Stimulated activated CD4-positive, alpha-beta T cell treated with anti-CD3 and anti-CD28 coated beads, TNF-alpha, amount 100 ng/mL, for 48 hours (primary cell): ENCODE data around the gene SLC7A6.
"Not testable (repeated sequence)": the region's sequence is repeated elsewhere in the genome, so short reads cannot be mapped to it uniquely, and the experiment has no call there.

Experiments used
- DNase-seq, 3 donors: peaks; one replicate each; pipeline ENCODE4 v3.0.0-alpha.2; 2020; ENCODE audit warnings: low read depth in 3 of 3

Gene SLC7A6

GRCh38 chr16:68283801-68284598 is 19.7 kb downstream of the SLC7A6 start:
- no peak for DNase-seq

GRCh38 chr16:68284847-68285246 is 20.5 kb downstream of the SLC7A6 start:
- no peak for DNase-seq

DNA sequence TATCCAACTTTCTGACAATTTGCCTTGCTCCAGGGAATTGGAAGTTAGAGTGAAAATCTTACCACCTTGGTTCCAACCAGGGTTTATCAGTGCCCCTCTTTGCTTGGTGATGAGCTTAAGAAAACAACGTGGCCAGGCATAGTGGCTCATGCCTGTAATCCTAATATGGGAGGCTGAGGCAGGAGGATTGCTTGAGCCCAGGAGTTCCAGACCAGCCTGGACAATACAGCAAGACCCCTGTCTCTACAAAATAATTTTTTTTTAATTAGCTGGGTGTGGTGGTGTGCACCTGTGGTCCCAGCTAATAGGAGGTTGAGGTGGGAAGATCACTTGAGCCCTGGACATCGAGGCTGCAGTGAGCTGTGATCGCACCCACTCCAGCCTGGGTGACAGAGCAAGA is 21.4 kb downstream of the SLC7A6 start:
- no peak for DNase-seq

DNA sequence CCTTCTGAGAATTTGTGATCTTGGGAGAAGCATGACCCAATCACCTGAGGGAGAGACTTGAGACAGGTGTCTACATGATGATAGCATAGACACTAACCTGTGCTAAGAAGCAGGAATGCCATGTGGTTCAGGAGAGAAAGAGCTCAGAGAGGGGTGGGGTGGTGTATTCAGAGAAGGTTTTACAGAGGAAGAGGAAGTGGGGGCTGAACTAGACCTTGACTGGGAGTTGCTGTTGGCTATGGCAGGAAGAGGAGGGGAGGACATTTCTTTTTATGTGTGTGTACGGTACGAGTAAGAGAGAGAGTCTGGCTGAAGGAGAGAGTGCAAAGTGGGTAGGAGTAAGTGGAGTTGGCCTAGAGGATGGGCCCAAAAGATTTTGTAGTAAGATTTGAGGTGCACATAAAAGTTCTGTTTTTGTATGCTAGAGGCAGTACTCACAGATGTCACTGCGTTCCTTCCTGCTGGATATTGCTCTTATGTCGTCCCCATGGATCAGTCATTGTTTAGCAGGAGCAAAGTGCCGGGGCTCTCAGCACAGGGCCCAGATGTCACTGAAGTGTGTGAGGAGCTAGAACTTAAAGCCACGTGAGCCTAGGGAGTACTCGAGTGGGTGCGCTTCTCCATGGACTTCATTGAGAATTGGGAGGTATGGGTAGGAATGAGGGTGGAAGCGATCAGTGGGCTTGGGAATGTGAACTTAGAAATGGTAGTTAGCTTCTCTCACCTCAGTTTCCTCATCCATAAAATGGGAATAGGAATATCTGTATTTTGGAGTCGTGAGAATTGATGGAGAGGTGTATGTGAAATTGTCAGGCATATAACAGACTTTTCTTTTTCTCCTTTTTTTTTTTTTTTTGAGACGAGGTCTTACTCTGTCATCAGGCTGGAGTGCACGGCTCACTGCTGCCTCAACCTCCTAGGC is 22.1 kb downstream of the SLC7A6 start:
- no peak for DNase-seq

DNA sequence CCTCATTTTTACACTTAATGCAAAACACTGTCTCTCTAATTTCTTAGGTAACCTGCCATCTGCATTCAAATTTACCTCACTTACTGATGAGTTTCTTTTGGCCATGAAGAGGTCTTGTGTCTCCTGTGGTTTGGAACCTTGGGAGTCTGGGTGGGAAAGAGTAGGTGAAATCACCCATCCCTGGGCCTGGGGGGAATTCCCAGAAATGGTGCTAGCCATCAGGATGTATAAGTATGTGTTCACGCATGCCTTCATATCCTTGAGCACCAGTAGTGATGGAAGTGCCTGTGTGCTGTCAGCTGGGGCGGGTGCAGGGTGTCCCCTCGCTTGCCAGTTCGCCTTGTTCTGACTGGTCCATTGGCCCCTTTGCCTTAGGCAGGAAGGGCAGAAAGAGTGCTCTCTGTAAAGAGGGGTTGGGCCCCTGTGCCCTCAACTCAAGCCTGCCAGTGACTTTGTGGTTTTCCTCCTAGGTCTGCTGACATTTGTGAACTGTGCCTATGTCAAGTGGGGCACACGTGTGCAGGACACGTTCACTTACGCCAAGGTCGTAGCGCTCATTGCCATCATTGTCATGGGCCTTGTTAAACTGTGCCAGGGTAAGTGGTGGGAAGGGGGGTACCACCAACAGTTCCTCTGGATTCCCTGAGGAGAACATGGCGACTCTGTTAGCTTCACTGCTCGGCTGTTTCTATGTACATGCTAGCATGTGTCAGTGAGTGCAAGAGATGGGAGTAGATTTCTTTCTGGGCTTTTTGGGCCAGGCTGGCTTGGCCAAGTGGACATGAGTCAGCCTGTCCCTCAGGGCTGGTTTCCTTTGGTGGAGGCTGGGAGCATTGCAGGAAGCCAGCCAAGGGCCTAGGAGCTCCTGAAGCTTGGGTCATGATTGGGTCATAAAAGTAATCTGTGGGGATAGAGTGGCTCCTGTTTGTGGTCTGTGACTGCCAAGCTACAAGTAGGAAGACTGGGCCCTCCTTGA is 23.2 kb downstream of the SLC7A6 start:
- no peak for DNase-seq

DNA sequence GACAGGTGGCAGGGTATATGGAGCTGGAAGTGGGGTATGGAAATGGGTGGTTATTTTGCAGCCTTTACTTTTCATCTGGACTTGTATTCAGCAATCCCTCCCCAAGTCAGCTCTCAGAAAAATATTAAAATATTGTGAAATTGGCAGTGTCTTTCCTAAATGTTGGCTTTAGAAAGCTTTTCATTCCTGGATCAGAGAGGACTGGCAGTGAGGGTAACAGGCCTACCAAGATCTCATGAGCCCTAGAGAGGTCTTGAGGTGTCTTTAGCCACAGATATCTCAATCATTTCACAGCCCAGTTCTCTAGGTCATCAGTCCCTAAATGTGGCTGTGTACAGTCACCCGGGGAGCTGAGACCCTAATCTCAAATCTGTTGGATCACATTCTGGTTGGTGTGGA is 23.9 kb downstream of the SLC7A6 start:
- DNase-seq, result no peak

- not testable (repeated sequence) for DNase-seq
These were observed 24.5 kb downstream of the SLC7A6 start for GRCh38 chr16:68288796-68289195.

GRCh38 chr16:68289202-68289601 is 24.9 kb downstream of the SLC7A6 start:
- no peak for DNase-seq

GRCh38 chr16:68289621-68290329 is 25.4 kb downstream of the SLC7A6 start:
- peak in 2 of 3 donors; percentile 48 to 52 for DNase-seq

GRCh38 chr16:68290450-68290849 is 26.1 kb downstream of the SLC7A6 start:
- DNase-seq, result no peak

DNA sequence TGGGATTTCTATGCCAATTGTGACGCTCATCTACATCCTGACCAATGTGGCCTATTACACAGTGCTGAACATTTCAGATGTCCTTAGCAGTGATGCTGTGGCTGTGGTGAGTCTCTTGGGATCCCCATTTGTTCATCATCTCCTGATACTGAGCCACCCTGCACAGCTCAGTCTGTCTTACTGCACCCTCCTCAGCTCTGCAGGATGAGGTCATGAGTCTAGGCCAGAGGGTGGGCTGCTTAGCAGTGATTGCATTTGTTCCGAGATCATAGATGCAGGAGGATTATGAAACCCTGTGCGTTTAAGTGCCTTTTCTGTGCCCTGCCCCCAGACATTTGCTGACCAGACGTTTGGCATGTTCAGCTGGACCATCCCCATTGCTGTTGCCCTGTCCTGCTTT is 26.9 kb downstream of the SLC7A6 start:
- DNase-seq, result no peak

DNA sequence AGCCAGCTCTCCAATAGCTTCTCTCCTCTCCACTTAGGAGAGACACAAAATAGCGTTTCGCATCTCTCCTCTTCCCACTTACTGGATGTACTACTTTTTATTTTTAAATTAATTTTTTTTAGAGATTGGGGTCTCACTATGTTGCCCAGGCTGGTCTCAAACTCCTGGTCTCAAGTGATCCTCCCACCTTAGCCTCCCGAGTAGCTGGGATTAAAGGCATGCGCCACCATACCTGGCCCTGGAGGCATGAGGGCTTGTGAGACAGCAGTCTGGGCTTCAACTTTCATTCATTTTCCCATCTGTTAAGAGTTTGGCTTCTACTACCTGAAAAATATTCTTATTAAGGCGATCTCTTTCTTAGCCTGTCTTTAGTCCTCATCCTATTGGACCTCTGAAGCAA is 28.1 kb downstream of the SLC7A6 start:
- no peak for DNase-seq

DNA sequence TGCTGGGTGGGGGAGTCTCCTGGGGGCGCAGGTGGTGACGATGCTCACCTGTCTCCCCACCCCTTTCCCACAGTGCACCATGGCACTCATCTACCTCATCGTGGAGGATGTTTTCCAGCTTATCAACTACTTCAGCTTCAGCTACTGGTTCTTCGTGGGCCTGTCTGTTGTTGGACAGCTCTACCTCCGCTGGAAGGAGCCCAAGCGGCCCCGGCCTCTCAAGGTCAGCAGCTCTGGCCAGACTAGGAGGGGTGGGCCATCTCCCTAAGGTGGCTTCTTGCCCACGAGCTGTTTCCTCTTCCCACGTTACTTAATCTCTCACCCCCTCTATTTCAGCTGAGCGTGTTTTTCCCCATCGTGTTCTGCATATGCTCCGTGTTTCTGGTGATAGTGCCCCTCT is 32.0 kb downstream of the SLC7A6 start:
- no peak for DNase-seq

DNA sequence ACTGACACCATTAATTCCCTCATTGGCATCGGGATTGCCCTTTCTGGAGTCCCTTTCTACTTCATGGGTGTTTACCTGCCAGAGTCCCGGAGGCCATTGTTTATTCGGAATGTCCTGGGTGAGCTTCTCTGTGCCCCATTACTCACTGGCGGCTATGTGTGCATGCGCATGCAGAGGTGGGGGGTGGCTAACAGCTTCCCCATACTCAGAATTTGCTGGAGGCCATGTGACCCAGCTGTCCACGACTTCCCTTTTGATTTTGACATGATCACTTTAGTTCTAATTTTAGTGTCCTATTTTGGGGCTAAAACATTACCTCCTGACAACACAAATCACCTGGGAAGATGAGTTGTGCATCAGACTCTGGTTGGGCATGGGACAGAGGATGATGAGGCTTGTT is 32.4 kb downstream of the SLC7A6 start:
- DNase-seq, result no peak

GRCh38 chr16:68297908-68298307 is 33.6 kb downstream of the SLC7A6 start:
- DNase-seq, result no peak

GRCh38 chr16:68298312-68298711 is 34.0 kb downstream of the SLC7A6 start:
- no peak for DNase-seq

DNA sequence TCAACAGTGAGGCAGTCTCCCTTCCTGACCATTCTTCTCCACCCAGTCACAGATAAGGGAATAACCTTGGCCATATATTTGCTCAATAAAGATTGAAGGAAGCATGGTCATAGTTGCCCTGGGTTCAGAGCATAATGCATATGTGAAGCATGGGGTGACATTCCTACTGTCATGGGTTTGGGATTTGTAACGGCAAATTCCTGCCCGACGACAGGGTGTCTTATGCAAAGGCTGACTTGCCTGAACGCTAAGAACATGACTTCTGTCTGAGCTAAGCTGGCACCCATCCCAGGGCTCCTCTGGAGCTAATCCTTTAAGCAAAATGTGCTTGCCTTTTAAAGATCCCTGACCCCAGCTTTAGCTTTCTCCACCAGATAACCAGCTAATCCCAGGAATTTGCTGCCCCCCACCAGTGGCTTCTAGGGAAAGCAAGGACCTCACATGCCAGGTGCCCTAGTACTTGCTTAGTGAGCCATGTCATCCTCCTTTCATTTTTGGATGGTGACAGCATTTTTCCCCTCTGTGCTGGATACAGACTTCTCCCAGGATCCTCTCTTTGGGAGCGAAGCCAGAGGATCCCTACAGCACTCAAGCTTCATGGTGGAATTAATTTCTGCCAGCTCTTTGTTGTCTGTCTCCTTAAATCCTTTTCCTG is 34.7 kb downstream of the SLC7A6 start:
- DNase-seq, result no peak

DNA sequence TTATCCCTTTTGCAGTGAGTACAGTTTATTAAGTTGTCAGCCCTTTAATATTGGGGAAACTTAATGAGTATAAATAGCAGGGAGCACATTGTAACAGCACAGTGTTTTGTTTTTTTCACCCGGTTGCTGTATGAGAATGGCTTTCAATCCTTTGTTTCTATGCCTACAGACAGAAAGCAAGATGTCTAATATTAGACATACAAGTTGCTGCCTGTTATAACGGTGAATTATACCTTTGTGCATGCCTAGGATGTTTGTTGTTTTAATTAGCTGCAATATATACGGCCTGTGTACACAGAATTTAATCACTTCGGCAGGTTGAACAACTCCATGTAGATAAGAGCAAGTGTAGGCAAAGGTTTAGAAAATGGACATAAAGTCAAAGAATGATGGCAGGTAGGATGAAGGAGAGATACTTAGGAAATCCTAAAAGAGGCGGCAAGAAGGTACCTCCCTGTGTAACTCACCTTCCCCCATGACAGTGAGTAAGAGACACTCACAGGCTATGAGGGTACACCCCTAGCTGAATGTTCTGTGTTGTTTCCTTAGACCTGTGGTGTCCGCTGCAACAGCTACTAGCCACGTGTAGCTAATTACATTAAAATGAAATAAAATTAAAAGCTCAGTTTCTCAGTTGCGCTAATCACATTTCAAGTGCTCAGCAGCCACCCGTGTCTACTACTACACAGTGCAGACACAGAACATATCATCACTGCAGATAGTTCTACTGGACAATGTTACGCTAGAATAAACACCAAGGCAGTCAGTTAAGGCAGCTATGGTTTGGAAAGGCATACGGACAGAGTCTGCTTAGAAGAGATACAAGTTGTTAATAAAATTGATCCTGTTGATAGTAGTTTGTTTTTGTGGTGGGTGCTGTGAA is 35.5 kb downstream of the SLC7A6 start:
- no peak for DNase-seq

DNA sequence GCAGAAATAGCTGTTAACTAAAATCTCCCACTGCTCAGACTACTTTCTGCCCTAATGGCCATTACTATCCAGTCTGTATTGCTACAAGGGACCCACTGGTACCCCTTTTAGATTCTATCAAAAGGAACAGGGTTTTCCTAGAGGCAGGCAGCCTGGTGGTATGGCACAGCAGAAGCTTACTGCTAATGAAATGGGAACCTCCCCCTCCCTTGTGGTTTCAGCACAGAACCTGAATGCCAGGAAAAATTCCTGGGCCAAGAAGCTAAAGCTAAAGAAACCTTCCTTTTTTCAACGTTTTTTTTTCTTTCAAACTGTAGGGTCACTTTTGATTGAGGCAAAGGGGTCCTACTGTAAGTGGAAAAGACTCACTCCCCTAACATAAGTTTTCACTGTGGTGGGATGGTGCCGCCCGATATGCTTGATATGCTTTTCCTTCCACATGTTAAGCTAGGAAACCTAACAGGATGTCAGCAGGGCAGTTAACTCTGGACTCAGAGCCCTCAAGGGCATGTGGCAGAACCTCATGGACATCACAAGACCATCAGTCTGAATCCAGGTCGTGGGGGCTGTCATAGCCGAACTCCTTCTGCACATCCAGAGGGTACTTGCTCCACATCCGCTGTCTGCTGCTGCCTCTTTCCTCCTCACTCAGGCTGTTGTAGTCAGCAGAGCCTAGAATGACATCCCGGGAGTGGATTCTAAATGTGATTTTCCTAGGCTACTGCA is 36.6 kb downstream of the SLC7A6 start:
- DNase-seq, result no peak
